Brain microvascular endothelial cell (primary cell): ENCODE data around the gene GNAL.
"Not testable (repeated sequence)": the region's sequence is repeated elsewhere in the genome, so short reads cannot be mapped to it uniquely, and the experiment has no call there.

Experiments
- DNase-seq: peaks from one replicate; pipeline ENCODE4 v3.0.0-alpha.2; 2020
- H3K27ac ChIP-seq: fragments of 250-450 bp; sonication (Bioruptor Pico); 2 replicates; pipeline ENCODE4 v1.5.1; 2020; ENCODE audit warnings: mild to moderate bottlenecking, moderate library complexity
- H3K27me3 ChIP-seq: fragments of 250-450 bp; sonication (Bioruptor Pico); replicated peaks from 2 replicates; pipeline ENCODE4 v1.5.1; 2020; ENCODE audit warnings: mild to moderate bottlenecking
- H3K36me3 ChIP-seq: fragments of 250-450 bp; sonication (Bioruptor Pico); replicated peaks from 2 replicates; pipeline ENCODE4 v1.5.1; 2020; ENCODE audit warnings: mild to moderate bottlenecking
- H3K4me3 ChIP-seq: 2 replicates; pipeline ENCODE4 v1.5.1; 2011; ENCODE audit warnings: low read depth, mild to moderate bottlenecking, control low read depth, low read length, moderate library complexity
- CTCF ChIP-seq: IDR thresholded peaks from 2 replicates; pipeline ENCODE4 v1.5.1; 2011; ENCODE audit warnings: low read depth, mild to moderate bottlenecking, moderate library complexity, low read length, control low read depth, inconsistent platforms; ENCODE audit errors: missing control alignments
- in situ Hi-C: cut with HindIII; loops from 2 replicates; pipeline ENCODE4 v1.10.0; 2017; ENCODE audit warnings: low sequenced_read_pairs, low pct_ligation_motif_present

GNAL gene

GRCh38 chr18:11891737-11892136, 202.7 kb downstream of the GNAL start:
- Histone ChIP-seq H3K4me3 (no peak overlapping the region), H3K27me3 (no peaks in the 10 kb centered on the region), H3K36me3 (peaks cover 5% of the 10 kb centered on the region), H3K27ac (no peak overlapping the region)
- no peak for TF ChIP-seq CTCF
- DNase-seq = no peak
- in situ Hi-C loops = no loop called here

GRCh38 chr18:11892438-11892837, 203.4 kb downstream of the GNAL start:
- DNase-seq, H3K4me3 ChIP-seq, H3K27me3 ChIP-seq, H3K36me3 ChIP-seq, H3K27ac ChIP-seq, in situ Hi-C loops: not testable (repeated sequence)

- Histone ChIP-seq H3K27me3 (no peaks in the 10 kb centered on the region), H3K4me3 (no peak overlapping the region), H3K36me3 (peaks cover 6% of the 10 kb centered on the region), H3K27ac (no peak overlapping the region)
- TF ChIP-seq CTCF = no peak
- no peak for DNase-seq
- in situ Hi-C loops = no loop called here
These were observed 208.7 kb downstream of the GNAL start for GRCh38 chr18:11897781-11898180.

GRCh38 chr18:11899063-11899462, 210.0 kb downstream of the GNAL start:
- no peak overlapping the region for H3K4me3 ChIP-seq
- no peak for TF ChIP-seq CTCF
- no peaks in the 10 kb centered on the region for H3K27me3 ChIP-seq
- no peak overlapping the region for H3K27ac ChIP-seq
- in situ Hi-C loops = no loop called here
- H3K36me3 ChIP-seq = peaks cover 6% of the 10 kb centered on the region
- no peak for DNase-seq

- no peak for TF ChIP-seq CTCF
- H3K36me3 ChIP-seq = no peaks in the 10 kb centered on the region
- no peaks in the 10 kb centered on the region for H3K27me3 ChIP-seq
- H3K27ac ChIP-seq = no peak overlapping the region
- DNase-seq = no peak
- in situ Hi-C loops = no loop called here
- no peak overlapping the region for H3K4me3 ChIP-seq
These were observed 212.9 kb downstream of the GNAL start for GRCh38 chr18:11901826-11902438.

GRCh38 chr18:11902522-11903292, 213.6 kb downstream of the GNAL start:
- no peak overlapping the region for H3K27ac ChIP-seq
- no peak for TF ChIP-seq CTCF
- no peak for DNase-seq
- H3K4me3 ChIP-seq = no peak overlapping the region
- H3K36me3 ChIP-seq = no peaks in the 10 kb centered on the region
- in situ Hi-C loops = no loop called here
- H3K27me3 ChIP-seq = no peaks in the 10 kb centered on the region
